K562 (cell line): ENCODE results near the gene PPM1L.

Experiments used
- ZNF398 ChIP-seq: fragments of 250-450 bp; sonication (Bioruptor Pico); IDR thresholded peaks from 2 replicates; pipeline ENCODE4 v1.8.0; 2021; ENCODE audit warnings: moderate library complexity, mild to moderate bottlenecking, inconsistent platforms
- TF ChIP-seq, protein P1 (sequence below): sonication (generic); formaldehyde crosslinking; IDR thresholded peaks from 2 replicates; pipeline ENCODE4 v1.8.0; 2023; ENCODE audit warnings: missing genetic modification reagents, mild to moderate bottlenecking, borderline replicate concordance

DNA sequence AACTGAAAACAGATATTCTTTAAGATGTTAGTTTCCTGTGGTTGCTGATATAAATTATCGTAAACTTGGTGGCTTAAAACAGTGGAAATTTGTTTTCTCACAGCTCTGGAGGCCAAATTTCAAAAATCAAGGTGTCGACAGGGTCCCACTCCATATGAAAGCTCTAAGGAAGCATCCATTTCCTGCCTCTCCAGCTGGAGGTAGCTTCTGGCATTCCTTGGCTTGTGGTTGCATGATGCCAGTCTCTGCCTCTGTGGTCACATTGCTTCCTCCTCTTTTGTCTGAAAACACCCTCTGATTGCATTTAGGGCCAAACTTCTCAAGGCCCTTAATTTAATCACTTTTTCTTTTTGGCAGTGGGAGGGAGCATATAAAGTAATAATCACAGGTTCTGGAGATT is 96.8 kb downstream of the PPM1L start:
- TF ChIP-seq, protein P1, sequence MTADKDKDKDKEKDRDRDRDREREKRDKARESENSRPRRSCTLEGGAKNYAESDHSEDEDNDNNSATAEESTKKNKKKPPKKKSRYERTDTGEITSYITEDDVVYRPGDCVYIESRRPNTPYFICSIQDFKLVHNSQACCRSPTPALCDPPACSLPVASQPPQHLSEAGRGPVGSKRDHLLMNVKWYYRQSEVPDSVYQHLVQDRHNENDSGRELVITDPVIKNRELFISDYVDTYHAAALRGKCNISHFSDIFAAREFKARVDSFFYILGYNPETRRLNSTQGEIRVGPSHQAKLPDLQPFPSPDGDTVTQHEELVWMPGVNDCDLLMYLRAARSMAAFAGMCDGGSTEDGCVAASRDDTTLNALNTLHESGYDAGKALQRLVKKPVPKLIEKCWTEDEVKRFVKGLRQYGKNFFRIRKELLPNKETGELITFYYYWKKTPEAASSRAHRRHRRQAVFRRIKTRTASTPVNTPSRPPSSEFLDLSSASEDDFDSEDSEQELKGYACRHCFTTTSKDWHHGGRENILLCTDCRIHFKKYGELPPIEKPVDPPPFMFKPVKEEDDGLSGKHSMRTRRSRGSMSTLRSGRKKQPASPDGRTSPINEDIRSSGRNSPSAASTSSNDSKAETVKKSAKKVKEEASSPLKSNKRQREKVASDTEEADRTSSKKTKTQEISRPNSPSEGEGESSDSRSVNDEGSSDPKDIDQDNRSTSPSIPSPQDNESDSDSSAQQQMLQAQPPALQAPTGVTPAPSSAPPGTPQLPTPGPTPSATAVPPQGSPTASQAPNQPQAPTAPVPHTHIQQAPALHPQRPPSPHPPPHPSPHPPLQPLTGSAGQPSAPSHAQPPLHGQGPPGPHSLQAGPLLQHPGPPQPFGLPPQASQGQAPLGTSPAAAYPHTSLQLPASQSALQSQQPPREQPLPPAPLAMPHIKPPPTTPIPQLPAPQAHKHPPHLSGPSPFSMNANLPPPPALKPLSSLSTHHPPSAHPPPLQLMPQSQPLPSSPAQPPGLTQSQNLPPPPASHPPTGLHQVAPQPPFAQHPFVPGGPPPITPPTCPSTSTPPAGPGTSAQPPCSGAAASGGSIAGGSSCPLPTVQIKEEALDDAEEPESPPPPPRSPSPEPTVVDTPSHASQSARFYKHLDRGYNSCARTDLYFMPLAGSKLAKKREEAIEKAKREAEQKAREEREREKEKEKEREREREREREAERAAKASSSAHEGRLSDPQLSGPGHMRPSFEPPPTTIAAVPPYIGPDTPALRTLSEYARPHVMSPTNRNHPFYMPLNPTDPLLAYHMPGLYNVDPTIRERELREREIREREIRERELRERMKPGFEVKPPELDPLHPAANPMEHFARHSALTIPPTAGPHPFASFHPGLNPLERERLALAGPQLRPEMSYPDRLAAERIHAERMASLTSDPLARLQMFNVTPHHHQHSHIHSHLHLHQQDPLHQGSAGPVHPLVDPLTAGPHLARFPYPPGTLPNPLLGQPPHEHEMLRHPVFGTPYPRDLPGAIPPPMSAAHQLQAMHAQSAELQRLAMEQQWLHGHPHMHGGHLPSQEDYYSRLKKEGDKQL (CRISPR knock-in tag) = no peak
- no peak for TF ChIP-seq ZNF398 (CRISPR knock-in tag)
